ENCODE data around the gene CALM1.
A peak's percentile ranks its signal among the peaks of the same experiment; 100 is the strongest.

Gene CALM1

GRCh38 chr14:90396341-90397339 is at the start of gene CALM1:
Gene CALM1 (plus strand): TSS chr14:90397029. CDS start chr14:90397231, 202 bp downstream.
- DNase-seq: peak; percentile 83
- in situ Hi-C loops (cut with HindIII; ENCODE audit: low pct_ligation_motif_present, low pct_unique_long_range_greater_than_20kb, low sequenced_read_pairs): no loop called here

GRCh38 chr14:90348270-90348669 is 48.6 kb upstream of the CALM1 start:
- in situ Hi-C loops (cut with HindIII; ENCODE audit: low pct_ligation_motif_present, low pct_unique_long_range_greater_than_20kb, low sequenced_read_pairs): no loop called here
- DNase-seq: no peak

GRCh38 chr14:90349739-90350138 is 47.1 kb upstream of the CALM1 start:
- in situ Hi-C loops (cut with HindIII; ENCODE audit: low pct_ligation_motif_present, low pct_unique_long_range_greater_than_20kb, low sequenced_read_pairs): no loop called here
- DNase-seq: no peak

GRCh38 chr14:90354551-90355298 is 42.1 kb upstream of the CALM1 start:
- in situ Hi-C loops (cut with HindIII; ENCODE audit: low pct_ligation_motif_present, low pct_unique_long_range_greater_than_20kb, low sequenced_read_pairs): no loop called here

GRCh38 chr14:90355540-90356518 is 41.0 kb upstream of the CALM1 start:
- no peak for DNase-seq
- in situ Hi-C loops (cut with HindIII; ENCODE audit: low pct_ligation_motif_present, low pct_unique_long_range_greater_than_20kb, low sequenced_read_pairs): no loop called here

More at GRCh38 chr14:90354551-90355298, 42.1 kb upstream of the CALM1 start:
- DNase-seq: no peak

- in situ Hi-C loops (cut with HindIII; ENCODE audit: low pct_ligation_motif_present, low pct_unique_long_range_greater_than_20kb, low sequenced_read_pairs): no loop called here
- no peak for DNase-seq
Measured at GRCh38 chr14:90356925-90357324, 39.9 kb upstream of the CALM1 start.

GRCh38 chr14:90358359-90358758 is 38.5 kb upstream of the CALM1 start:
- no peak for DNase-seq
- in situ Hi-C loops (cut with HindIII; ENCODE audit: low pct_ligation_motif_present, low pct_unique_long_range_greater_than_20kb, low sequenced_read_pairs): no loop called here

- in situ Hi-C loops (cut with HindIII; ENCODE audit: low pct_ligation_motif_present, low pct_unique_long_range_greater_than_20kb, low sequenced_read_pairs): no loop called here
- no peak for DNase-seq
Measured at GRCh38 chr14:90361865-90362557, 34.8 kb upstream of the CALM1 start.

GRCh38 chr14:90362558-90362896 is 34.3 kb upstream of the CALM1 start:
- in situ Hi-C loops (cut with HindIII; ENCODE audit: low pct_ligation_motif_present, low pct_unique_long_range_greater_than_20kb, low sequenced_read_pairs): no loop called here
- DNase-seq: no peak

- DNase-seq: peak; percentile 35
- in situ Hi-C loops (cut with HindIII; ENCODE audit: low pct_ligation_motif_present, low pct_unique_long_range_greater_than_20kb, low sequenced_read_pairs): no loop called here
Measured at GRCh38 chr14:90368946-90369721, 27.7 kb upstream of the CALM1 start.

- in situ Hi-C loops (cut with HindIII; ENCODE audit: low pct_ligation_motif_present, low pct_unique_long_range_greater_than_20kb, low sequenced_read_pairs): no loop called here
- DNase-seq: no peak
Measured at GRCh38 chr14:90373887-90374286, 22.9 kb upstream of the CALM1 start.

GRCh38 chr14:90374813-90375212 is 22.0 kb upstream of the CALM1 start:
- in situ Hi-C loops (cut with HindIII; ENCODE audit: low pct_ligation_motif_present, low pct_unique_long_range_greater_than_20kb, low sequenced_read_pairs): no loop called here
- DNase-seq: no peak

GRCh38 chr14:90375934-90376333 is 20.9 kb upstream of the CALM1 start:
- in situ Hi-C loops (cut with HindIII; ENCODE audit: low pct_ligation_motif_present, low pct_unique_long_range_greater_than_20kb, low sequenced_read_pairs): no loop called here
- no peak for DNase-seq

- in situ Hi-C loops (cut with HindIII; ENCODE audit: low pct_ligation_motif_present, low pct_unique_long_range_greater_than_20kb, low sequenced_read_pairs): no loop called here
- no peak for DNase-seq
Measured at GRCh38 chr14:90378249-90378648, 18.6 kb upstream of the CALM1 start.

- in situ Hi-C loops (cut with HindIII; ENCODE audit: low pct_ligation_motif_present, low pct_unique_long_range_greater_than_20kb, low sequenced_read_pairs): no loop called here
- no peak for DNase-seq
Measured at GRCh38 chr14:90379106-90379505, 17.7 kb upstream of the CALM1 start.

- no peak for DNase-seq
- in situ Hi-C loops (cut with HindIII; ENCODE audit: low pct_ligation_motif_present, low pct_unique_long_range_greater_than_20kb, low sequenced_read_pairs): no loop called here
Measured at GRCh38 chr14:90381011-90381786, 15.6 kb upstream of the CALM1 start.
